ENCODE measurements around the gene DUS4L. TPM values are rescaled to one million over a fixed set of nuclear protein-coding genes. Genes with fewer than 3 reads are reported as not detected.

The DUS4L gene
- 1 to 10 TPM; 4.9 to 8.0 (median 6.3) TPM for total RNA-seq (2021; fragmentation: NEBNext Ultra II Directional; extraction: Animal tissue kit (Norgen Biotek cat#: 25700))
- long read RNA-seq, partial matches to known transcripts: 6 of 9 reads
- long read RNA-seq, other reads (novel, unspliced or antisense): 3 of 9 reads

- H3K4me3 Mint-ChIP-seq: peak within 1 kb of the TSS; percentile 88
- peaks cover 22% of the 10 kb centered on the region for H3K36me3 Mint-ChIP-seq (ENCODE audit: low read depth)
- peak within 1 kb of the TSS; percentile 94 for H3K27ac Mint-ChIP-seq
- DNase-seq: peak; percentile 55
- no peaks in the 10 kb centered on the region; the same call in 1 of the 2 replicates for H3K27me3 Mint-ChIP-seq (ENCODE audit: insufficient read depth)
- H3K4me1 Mint-ChIP-seq (ENCODE audit: low read depth): peaks cover 76% of the 10 kb centered on the region
- TF ChIP-seq, protein P1, sequence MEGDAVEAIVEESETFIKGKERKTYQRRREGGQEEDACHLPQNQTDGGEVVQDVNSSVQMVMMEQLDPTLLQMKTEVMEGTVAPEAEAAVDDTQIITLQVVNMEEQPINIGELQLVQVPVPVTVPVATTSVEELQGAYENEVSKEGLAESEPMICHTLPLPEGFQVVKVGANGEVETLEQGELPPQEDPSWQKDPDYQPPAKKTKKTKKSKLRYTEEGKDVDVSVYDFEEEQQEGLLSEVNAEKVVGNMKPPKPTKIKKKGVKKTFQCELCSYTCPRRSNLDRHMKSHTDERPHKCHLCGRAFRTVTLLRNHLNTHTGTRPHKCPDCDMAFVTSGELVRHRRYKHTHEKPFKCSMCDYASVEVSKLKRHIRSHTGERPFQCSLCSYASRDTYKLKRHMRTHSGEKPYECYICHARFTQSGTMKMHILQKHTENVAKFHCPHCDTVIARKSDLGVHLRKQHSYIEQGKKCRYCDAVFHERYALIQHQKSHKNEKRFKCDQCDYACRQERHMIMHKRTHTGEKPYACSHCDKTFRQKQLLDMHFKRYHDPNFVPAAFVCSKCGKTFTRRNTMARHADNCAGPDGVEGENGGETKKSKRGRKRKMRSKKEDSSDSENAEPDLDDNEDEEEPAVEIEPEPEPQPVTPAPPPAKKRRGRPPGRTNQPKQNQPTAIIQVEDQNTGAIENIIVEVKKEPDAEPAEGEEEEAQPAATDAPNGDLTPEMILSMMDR (IDR thresholded peaks at IDR 0.05): peak; percentile 9; the same call in 1 of the 2 replicates
- no peaks in the 10 kb centered on the region for H3K9me3 Mint-ChIP-seq
Measured at GRCh38 chr7:107563775-107564552, at the start of gene DUS4L, which contains the start of gene COG5. DUS4L (plus strand) TSS chr7:107563971; CDS start chr7:107567071, 3,100 bp downstream. COG5 (minus strand) TSS chr7:107563920; CDS start chr7:107563896, 24 bp downstream.

DNA sequence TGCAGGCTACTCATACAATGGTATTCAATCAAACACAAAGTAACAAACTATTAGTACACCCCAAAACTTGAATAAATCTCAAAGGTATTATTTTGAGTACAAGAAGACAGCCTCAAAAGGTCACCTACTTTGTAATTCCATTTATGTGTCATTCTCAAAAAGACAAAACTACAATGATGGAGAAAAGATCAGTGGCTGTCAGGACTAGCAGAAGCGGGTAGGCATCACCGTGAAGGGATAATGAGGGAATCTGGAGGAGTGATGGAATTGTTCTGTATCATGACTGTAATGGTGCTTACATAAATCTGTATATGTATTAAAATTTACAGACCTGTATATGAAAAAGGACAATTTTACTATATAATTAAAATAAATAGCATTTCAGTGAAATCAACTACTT lies 37.1 kb upstream of the DUS4L start:
- Mint-ChIP-seq H3K27me3 (ENCODE audit: insufficient read depth) (no peaks in the 10 kb centered on the region), H3K27ac (no peak overlapping the region), H3K36me3 (ENCODE audit: low read depth) (peaks cover 20% of the 10 kb centered on the region), H3K9me3 (no peaks in the 10 kb centered on the region), H3K4me3 (no peak overlapping the region), H3K4me1 (ENCODE audit: low read depth) (peaks cover 18% of the 10 kb centered on the region)
- DNase-seq: no peak
- TF ChIP-seq, protein P1 (IDR thresholded peaks at IDR 0.05): no peak

DNA sequence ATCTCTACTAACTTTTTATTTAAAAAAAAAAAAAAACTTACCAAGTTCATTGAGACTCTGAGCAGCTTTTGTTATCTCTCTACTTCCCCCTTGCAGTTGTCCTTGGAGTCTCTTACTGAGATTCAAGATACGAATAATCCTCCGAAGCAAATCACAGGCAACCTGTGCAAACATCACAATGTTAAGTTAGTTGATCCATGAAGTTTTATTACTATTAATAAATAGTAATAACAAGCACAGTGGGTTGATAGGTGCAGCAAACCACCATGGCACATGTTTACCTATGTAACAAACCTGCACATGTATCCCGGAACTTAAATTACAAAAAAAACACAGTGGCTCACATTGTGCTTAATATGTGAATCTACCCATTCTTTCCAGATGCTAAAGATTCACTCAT lies 36.6 kb upstream of the DUS4L start:
- peaks cover 18% of the 10 kb centered on the region for H3K4me1 Mint-ChIP-seq (ENCODE audit: low read depth)
- H3K27ac Mint-ChIP-seq: no peak overlapping the region
- no peaks in the 10 kb centered on the region for H3K27me3 Mint-ChIP-seq (ENCODE audit: insufficient read depth)
- peaks cover 16% of the 10 kb centered on the region for H3K36me3 Mint-ChIP-seq (ENCODE audit: low read depth)
- H3K4me3 Mint-ChIP-seq: no peak overlapping the region
- TF ChIP-seq, protein P1 (IDR thresholded peaks at IDR 0.05): no peak
- no peak for DNase-seq
- no peaks in the 10 kb centered on the region for H3K9me3 Mint-ChIP-seq

GRCh38 chr7:107528461-107528860 lies 35.3 kb upstream of the DUS4L start:
- no peak overlapping the region for H3K4me3 Mint-ChIP-seq
- H3K27me3 Mint-ChIP-seq (ENCODE audit: insufficient read depth): no peaks in the 10 kb centered on the region
- H3K9me3 Mint-ChIP-seq: no peaks in the 10 kb centered on the region
- DNase-seq: peak; percentile 70
- peaks cover 14% of the 10 kb centered on the region for H3K36me3 Mint-ChIP-seq (ENCODE audit: low read depth)
- TF ChIP-seq, protein P1 (IDR thresholded peaks at IDR 0.05): no peak
- H3K4me1 Mint-ChIP-seq (ENCODE audit: low read depth): peaks cover 18% of the 10 kb centered on the region
- peak overlapping the region; percentile 16; the same call in 1 of the 2 replicates for H3K27ac Mint-ChIP-seq

DNA sequence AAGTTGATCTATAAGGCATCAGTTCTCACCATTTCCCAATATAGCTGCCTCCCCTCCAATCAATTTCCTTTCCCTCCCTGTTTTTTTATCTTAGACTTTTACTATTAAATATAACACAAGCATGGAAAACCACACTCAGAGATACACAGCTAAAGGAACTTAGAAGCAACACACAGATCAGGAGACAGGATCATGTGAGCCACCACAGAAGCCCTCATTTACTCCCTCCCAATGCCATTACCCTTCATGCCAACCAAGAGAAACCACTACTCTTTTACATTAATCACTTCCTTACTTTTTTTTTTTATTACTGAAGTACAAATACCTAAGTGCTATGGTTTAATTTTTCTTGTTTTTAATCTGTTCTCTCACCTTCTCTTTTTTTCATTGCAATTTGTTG lies 33.0 kb upstream of the DUS4L start:
- DNase-seq: no peak
- Mint-ChIP-seq H3K36me3 (ENCODE audit: low read depth) (peaks cover 31% of the 10 kb centered on the region), H3K4me1 (ENCODE audit: low read depth) (peaks cover 18% of the 10 kb centered on the region), H3K27ac (no peak overlapping the region), H3K9me3 (peaks cover 10% of the 10 kb centered on the region; the same call in 1 of the 2 replicates), H3K4me3 (no peak overlapping the region), H3K27me3 (ENCODE audit: insufficient read depth) (no peaks in the 10 kb centered on the region)
- TF ChIP-seq, protein P1 (IDR thresholded peaks at IDR 0.05): no peak

All from HFFc6 (cell line).